AG08396 (cell line): Measurements from ENCODE around the gene AGPAT3.

Experiments used
- DNase-seq: peaks from one replicate; pipeline ENCODE4 v3.0.0; 2012; ENCODE audit warnings: low spot score, mixed read lengths

AGPAT3 gene

GRCh38 chr21:43981151-43981870, 116.3 kb downstream of the AGPAT3 start:
- DNase-seq, result no peak

DNA sequence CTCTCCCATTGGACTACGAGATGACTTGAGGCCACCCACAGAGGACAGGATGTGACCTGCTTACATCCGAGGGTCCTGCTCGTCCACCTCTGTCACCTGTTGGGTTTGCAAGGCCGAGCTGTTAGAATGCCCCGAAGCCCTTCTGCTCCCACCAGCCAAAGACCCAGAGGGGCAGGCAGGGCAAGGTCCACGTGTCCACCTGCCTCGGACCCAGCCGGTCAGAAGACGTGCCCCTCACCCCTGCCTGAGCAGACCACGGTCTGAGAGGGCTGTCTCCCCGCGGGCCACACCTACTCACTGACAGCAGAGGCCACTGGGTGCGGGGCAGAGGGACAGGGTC, 116.8 kb downstream of the AGPAT3 start:
- no peak for DNase-seq

DNA sequence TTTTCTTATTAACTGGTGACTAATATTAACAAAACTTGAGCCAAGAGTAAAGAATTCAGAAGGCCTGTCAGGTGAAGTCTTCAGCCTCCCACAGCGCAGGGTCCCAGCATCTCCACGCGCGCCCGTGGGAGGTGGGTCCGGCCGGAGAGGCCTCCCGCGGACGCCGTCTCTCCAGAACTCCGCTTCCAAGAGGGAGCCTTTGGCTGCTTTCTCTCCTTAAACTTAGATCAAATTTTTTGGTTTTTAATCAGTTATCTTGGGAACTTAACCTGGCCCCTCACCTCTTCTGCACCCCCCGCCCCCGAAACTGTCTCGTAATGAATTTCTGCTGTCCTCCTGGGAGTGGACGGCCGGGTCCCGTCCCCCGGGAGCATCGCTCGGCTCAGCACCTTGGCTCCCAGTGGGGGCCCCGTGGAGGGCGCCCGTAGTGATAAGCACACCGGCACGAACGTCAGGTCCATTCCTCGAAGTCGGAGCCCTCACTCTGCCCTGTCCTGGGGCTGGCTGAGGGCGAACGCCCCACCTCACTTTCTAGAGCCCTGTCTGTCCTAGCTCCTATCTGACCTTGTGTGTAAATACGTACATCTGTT, 117.6 kb downstream of the AGPAT3 start:
- no peak for DNase-seq

- DNase-seq, result no peak
These were observed 118.4 kb downstream of the AGPAT3 start for GRCh38 chr21:43983390-43983789.

DNA sequence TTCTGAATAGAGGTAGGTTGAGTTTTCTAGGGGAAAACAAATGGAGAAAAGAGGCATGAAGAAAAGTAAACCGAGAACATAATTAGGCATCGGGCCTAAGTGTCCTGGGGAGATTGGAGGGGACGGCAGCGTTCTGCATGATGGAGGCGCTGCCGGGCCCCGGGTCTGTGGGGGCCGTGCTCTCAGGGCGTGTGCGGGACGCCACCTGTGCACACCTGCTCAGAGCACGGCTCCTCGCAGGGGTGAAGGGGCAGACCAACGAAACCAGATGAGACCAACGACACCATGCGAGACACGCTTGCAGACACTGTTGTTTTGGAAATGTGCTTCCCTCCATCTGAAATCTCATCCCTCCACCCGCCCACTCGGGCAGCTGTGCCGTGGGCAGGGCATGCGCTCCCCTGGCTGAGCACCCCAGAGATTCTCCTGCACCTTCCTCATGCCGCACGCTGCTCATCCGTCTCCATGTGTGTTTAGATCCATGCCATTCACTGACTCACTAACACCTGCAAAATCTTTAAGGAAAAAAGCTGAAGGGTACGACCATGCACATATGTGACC, 118.9 kb downstream of the AGPAT3 start:
- DNase-seq, result no peak

- DNase-seq, result no peak
These were observed 120.1 kb downstream of the AGPAT3 start for GRCh38 chr21:43984905-43985689.

DNA sequence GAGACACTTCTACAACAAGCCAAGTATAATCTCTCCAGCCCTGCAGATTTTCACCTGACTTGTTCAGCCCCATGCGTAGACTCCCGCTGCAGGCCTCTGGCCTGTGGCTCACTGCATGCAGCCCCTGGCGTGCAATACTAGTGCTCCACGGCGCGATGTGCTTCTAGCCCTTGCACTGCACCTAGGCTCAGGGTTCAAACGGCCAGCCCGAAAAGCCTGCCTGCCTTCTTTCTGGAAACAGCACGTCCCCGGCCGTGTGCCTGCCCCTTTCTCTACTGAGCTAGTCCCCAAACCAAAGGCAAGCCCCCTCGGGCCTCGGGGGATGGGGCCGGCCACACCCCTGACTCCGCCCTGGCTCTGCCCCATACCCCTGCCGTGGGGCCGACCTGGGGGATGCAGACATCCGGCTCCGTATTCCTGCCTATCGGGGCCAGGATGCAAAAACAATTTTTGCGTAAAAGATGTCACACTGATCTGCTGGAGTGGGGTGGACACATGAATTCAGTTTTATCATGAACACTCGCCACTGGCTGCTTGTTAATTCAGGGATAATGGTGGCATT, 120.7 kb downstream of the AGPAT3 start:
- DNase-seq, result no peak

- DNase-seq, result no peak
These were observed 121.8 kb downstream of the AGPAT3 start for GRCh38 chr21:43986544-43987451.

- DNase-seq, result no peak
These were observed 122.5 kb downstream of the AGPAT3 start for GRCh38 chr21:43987509-43987908.

GRCh38 chr21:43988016-43988415, 123.0 kb downstream of the AGPAT3 start:
- no peak for DNase-seq

DNA sequence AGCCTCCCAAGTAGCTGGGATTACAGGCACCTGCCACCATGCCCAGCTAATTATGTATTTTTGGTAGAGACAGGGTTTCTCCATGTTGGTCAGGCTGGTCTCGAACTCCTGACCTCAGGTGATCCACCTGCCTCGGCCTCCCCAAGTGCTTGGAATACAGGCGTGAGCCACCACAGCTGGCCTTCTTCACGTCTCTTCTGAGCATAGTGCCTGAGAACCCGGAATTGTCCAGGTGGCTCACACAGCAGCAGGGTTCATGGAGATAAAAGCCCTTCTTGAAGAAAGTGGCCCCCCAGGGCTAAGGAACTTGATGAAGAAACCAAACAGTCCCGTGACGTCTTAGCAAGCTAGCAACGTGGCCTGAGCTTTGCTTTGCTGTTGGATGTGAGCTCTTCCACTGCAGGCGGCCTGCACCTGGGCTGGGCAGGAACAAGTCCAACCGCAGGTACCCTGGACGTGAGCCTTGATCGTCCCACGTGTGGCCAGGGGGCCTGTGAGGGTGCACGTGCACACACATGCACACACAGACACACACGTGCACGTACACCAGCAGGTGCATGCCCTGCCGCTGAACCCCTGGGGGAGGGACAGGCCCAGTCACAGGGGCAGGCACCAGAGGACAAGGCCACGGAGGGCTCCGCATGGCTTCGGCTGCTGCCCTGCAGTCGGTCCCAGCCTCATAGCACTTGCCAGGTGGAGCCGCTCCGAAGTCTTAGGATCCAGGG, 123.6 kb downstream of the AGPAT3 start:
- DNase-seq, result no peak

DNA sequence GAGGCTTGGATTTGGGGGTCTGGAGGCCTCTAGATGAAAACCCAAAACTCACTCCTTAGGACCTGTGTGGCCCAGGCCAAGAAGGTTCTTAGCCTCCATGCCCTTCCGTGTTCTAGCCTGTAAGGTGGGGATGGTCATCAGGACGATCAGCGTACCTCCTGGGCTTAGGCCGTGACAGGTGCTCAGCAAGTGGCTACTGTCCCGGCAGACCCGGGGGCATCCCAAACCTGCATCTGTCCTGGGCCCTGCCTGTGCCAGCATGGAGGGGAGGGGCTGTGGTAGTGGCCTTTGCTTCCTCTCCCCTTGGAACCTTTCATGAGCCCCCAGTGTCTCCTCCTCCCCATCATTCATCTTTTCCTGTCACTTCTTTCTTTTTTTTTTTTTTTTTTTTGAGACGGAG, 124.4 kb downstream of the AGPAT3 start:
- DNase-seq, result no peak

- DNase-seq, result no peak
These were observed 126.5 kb downstream of the AGPAT3 start for GRCh38 chr21:43991447-43991991.

GRCh38 chr21:43992121-43992520, 127.1 kb downstream of the AGPAT3 start:
- DNase-seq, result no peak

GRCh38 chr21:43993420-43993934, 128.5 kb downstream of the AGPAT3 start:
- no peak for DNase-seq

GRCh38 chr21:43994085-43994484, 129.1 kb downstream of the AGPAT3 start:
- DNase-seq, result no peak

DNA sequence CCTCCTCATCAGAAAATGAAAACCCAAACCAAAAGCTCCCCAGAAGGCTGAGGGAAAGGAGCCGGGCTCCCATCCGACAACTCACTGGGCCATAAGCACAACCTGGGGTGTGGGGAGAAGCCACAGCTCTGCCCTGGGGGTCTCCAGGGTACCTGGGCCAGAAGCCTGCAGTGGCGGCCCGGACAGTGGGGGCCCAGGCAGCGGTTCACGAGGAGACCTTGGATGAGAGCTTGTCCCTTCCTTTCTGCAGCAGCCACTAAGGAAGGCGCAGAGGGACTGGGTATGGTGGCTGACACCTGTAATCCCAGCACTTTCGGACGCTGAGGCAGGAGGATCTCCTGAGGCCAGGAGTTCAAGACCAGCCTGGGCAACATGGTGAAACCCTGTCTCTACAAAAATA, 129.6 kb downstream of the AGPAT3 start:
- no peak for DNase-seq

GRCh38 chr21:43995521-43996105, 130.6 kb downstream of the AGPAT3 start:
- DNase-seq, result no peak

- DNase-seq, result no peak
These were observed 133.0 kb downstream of the AGPAT3 start for GRCh38 chr21:43997766-43998742.
